Lung microvascular endothelial cell (primary cell): ENCODE results near the gene AKR1B1. TPM values are rescaled to one million over a fixed set of nuclear protein-coding genes. Genes with fewer than 3 reads are reported as not detected.

Source experiments
- DNase-seq, 2 donors: peaks; one replicate each; pipeline versions ENCODE4 v3.0.0 to v3.0.0-alpha.2; 2010; ENCODE audit warnings: low read depth in 2 of 2
- total RNA-seq: library from RNA; depleted of rRNA; stranded (reverse); fragments of >200 nt; gene quantifications from 2 replicates; pipeline ENCODE4 v1.2.1, GENCODE V29; 2014

AKR1B1 gene
- total RNA-seq, 1 donor from 2014 or later = 12.3 TPM

GRCh38 chr7:134444961-134445315, 14.0 kb downstream of the AKR1B1 start:
- no peak for DNase-seq

GRCh38 chr7:134444198-134444960, 14.5 kb downstream of the AKR1B1 start:
- peak in 1 of 2 donors; percentile 60 for DNase-seq

- no peak for DNase-seq
Measured at GRCh38 chr7:134443396-134444070, 15.4 kb downstream of the AKR1B1 start.

- no peak for DNase-seq
Measured at GRCh38 chr7:134442441-134443220, 16.3 kb downstream of the AKR1B1 start.

GRCh38 chr7:134441264-134441663, 17.6 kb downstream of the AKR1B1 start:
- no peak for DNase-seq

GRCh38 chr7:134440476-134440875, 18.4 kb downstream of the AKR1B1 start:
- no peak for DNase-seq

DNA sequence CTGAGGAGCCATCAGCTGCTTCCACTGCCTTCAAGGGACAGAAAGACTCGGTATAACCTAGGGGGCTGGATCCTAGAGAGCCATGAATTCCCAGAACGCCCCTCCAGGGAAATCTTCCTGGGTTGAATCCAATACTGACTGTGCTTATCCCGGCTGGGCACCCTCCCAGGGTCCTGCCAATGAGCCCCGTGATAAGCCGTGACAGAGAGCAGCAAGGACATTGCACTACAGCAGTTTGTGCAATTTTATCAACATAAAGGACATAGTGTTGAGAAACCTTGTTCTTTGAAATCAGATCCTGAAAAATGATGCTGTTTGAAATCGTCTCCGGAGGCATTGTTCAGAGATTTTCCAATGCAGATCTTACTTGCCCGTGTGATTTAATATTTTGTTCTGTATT, 18.8 kb downstream of the AKR1B1 start:
- no peak for DNase-seq

- no peak for DNase-seq
Measured at GRCh38 chr7:134438946-134439345, 20.0 kb downstream of the AKR1B1 start.

- DNase-seq = no peak
Measured at GRCh38 chr7:134435161-134435920, 23.6 kb downstream of the AKR1B1 start.

- no peak for DNase-seq
Measured at GRCh38 chr7:134434701-134435100, 24.2 kb downstream of the AKR1B1 start.

DNA sequence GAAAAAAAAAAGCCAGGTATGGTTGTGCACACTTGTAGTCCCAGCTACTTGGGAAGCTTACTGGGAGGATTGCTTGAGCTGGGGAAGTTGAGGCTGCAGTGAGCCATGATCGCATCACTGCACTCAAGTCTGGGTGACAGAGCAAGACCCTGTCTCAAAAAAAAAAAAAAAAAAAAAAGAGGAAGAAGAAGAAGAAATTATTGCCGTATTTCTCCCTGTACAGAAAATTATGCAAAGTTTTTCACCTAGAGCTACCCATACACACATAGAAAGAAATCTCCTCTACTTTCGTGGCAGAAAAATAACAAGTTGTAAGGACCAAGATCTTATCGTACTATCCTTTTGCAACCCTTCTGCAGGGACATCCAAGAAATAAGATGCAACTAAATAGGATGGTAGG, 25.5 kb downstream of the AKR1B1 start:
- no peak for DNase-seq

DNA sequence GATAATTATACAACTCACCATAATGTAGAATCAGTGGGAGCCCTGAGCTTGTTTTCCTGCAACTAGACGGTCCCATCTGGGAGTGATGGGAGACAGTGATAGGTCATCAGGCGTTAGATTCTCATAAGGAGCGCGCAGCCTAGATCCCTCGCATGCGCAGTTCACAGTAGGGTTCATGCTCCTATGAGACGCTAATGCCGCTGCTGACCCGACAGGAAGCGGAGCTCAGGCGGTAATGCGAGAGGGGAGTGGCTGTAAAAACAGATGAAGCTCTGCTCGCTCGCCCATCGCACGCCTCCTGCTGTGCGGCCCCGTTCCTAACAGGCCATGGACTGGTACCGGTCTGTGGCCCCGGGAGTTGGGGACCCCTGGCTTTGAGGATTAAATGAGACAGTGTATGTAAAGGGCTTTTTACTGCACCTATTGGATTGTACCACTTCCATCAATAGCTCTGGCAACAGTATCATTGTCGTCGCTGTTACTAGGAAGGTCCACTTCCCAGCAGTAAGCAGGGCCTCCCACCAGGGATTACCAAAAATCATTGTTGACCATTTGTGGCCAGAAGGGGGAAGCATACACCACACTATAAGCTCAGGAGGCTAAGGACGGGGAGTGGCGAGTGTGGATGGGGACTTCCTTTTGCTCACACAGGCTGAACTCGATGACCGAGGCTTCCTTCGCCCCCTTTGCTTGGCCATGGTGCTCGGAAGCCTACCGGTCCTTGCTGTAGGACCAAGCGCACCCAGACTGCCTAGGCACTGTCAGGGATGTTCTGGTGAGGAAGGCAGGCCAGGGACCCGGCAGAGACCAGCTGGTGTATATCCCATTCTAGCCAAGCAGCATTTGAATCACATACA, 26.4 kb downstream of the AKR1B1 start:
- DNase-seq = peak; percentile 94

DNA sequence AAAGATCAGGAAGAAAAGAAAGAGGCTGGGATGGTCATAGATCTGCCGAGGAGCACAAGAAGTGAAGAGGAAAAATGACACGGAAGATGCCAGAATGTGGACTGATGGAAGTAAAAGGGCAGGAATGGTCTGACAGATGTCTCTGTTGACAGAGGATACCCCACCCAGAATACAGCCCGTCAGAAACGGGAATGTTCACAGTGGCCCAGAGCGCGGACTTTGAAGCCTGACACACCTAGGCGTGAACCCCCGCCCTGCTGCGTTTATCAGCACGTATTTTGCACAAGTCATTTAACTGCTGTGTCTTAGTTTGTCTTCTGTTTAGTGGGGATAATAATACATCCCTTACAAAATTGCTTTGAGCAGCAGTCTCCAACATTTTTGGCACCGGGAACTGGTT, 27.1 kb downstream of the AKR1B1 start:
- DNase-seq = peak in 1 of 2 donors; percentile 30

DNA sequence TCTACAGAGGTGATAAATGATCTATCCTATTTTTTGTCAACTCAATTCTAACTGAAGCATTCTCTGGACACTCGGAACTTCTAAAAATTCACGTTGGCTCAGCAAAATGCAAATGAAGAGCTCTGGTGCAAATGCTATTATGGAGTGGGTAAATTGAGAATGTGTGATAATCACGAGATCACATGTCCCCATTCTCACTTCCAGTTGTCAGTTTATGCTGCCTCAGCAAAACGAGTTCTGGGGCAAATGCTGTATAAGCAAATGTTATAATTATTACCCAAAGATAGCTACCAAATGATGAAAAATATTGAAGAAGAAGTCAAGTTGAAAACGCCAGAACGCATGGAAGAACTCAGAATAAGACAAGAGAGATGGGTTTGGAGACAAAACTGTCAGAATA, 29.4 kb downstream of the AKR1B1 start:
- DNase-seq = no peak

DNA sequence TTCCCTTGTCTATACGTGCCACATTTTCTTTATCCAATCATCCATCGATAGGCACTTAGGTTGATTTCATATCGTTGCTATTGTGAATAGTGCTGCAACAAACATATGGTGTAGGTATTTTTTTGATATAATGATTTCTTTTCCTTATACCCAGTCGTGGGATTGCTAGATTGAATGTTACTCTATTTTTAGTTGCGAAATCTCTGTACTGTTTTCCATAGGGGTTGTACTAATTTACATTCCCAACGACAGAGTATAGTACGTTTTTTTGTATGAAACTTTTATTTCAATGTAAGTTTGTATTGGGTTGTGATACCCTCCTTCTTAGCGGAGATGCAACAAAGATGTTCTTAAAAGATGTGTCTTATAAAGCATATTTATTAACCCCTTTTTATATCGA, 30.0 kb downstream of the AKR1B1 start:
- no peak for DNase-seq

DNA sequence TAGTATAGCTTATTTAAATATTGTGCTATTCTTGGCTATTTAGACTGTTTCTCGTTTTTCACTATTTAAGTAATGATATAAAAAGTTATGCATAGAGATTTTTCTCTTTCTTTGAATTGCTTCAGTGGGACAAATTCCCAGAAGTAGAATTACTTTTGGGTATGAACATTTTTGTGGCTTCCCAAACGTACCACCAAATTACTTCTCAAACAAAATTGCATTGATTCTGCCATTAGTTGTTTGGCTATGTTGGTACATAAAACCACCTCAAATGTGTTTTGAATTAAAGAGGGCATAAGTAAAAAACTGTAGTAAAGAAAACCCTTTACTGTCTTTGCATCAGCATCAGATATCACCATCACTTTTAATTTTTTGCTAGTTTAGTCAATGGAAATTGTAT, 31.0 kb downstream of the AKR1B1 start:
- DNase-seq = no peak

- DNase-seq = no peak
Measured at GRCh38 chr7:134425777-134426176, 33.1 kb downstream of the AKR1B1 start.

- peak; percentile 4 to 44 for DNase-seq
Measured at GRCh38 chr7:134422638-134423037, 36.3 kb downstream of the AKR1B1 start.

DNA sequence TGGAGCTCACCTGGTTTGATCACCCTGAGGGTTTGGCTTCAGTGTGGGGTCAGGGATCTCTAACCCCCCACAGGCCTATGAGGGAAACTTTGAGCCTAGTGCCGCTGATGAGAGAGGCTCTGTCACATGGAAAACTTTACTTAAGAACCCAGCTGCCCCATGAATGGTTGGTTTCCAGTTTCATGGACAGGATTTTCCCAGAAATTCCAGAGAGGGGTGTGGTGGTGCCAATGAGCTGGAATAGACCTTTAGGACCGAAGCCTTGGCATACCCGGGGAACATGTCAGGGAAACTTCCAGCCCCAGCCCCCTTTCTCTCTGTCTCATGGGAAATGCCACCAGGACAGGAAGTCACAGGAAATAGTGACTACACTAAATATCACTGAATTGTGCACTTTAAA, 36.9 kb downstream of the AKR1B1 start:
- peak; percentile 28 to 59 for DNase-seq

- DNase-seq = peak; percentile 75 to 83
Measured at GRCh38 chr7:134420424-134421125, 38.3 kb downstream of the AKR1B1 start.
